Measurements from ENCODE around the gene HEG1.

- TF ChIP-seq, protein P1, sequence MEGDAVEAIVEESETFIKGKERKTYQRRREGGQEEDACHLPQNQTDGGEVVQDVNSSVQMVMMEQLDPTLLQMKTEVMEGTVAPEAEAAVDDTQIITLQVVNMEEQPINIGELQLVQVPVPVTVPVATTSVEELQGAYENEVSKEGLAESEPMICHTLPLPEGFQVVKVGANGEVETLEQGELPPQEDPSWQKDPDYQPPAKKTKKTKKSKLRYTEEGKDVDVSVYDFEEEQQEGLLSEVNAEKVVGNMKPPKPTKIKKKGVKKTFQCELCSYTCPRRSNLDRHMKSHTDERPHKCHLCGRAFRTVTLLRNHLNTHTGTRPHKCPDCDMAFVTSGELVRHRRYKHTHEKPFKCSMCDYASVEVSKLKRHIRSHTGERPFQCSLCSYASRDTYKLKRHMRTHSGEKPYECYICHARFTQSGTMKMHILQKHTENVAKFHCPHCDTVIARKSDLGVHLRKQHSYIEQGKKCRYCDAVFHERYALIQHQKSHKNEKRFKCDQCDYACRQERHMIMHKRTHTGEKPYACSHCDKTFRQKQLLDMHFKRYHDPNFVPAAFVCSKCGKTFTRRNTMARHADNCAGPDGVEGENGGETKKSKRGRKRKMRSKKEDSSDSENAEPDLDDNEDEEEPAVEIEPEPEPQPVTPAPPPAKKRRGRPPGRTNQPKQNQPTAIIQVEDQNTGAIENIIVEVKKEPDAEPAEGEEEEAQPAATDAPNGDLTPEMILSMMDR (IDR thresholded peaks at IDR 0.05) = no peak
- TF ChIP-seq POLR2A (IDR thresholded peaks at IDR 0.05) = no peak
Observed at GRCh38 chr3:125014570-125015179, 41.1 kb downstream of the HEG1 start.

Measured in heart left ventricle (tissue), 13 donors.